GM21367 (cell line): ENCODE results near the gene EXOC7.

ENCODE experiments used
- ATAC-seq: cut with Tn5 transposase; IDR thresholded peaks from one replicate; pipeline ENCODE4 v1.9.1; 2021; ENCODE audit not compliant: unreplicated experiment

Gene EXOC7

DNA sequence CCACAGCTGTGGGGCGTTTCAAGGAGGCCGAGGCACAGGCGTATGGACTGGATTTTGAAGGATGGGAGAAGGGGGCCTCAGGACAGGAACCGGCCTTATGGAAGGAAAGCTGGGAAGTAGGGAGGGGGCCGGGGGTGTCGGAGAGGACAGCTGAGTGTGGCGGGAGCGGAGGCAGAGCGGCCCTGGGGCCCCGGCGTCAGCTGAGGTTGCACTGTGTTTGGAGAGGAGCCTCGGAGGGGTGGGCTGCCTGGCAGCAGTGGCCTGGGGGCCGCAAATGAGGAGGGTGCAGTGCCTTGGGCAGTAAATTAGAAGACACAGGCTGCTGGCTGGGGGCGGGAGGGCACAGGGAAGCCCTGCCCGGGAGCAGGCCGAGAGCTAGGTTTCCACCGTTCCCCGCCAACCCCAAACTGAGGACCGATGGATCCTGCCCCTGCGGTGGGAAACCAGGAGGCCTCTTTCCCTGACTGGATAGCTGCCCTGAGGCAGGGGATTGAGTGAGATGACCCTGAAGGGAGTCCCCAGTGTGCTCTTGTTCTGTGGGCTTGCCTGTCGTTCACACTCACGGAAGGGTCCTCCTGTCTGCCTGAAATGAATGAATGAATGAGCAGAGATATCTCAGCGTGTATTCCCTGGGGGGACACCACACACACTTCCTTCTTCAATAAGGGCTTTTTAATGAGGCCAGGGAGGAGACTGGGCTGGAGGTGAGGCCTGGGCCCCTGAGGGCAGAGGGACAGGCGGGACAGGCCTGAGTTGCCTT lies 19.0 kb upstream of the EXOC7 start:
- no peak for ATAC-seq

GRCh38 chr17:76121932-76122430 lies 18.4 kb upstream of the EXOC7 start:
- no peak for ATAC-seq

GRCh38 chr17:76120658-76121008 lies 17.0 kb upstream of the EXOC7 start:
- no peak for ATAC-seq

DNA sequence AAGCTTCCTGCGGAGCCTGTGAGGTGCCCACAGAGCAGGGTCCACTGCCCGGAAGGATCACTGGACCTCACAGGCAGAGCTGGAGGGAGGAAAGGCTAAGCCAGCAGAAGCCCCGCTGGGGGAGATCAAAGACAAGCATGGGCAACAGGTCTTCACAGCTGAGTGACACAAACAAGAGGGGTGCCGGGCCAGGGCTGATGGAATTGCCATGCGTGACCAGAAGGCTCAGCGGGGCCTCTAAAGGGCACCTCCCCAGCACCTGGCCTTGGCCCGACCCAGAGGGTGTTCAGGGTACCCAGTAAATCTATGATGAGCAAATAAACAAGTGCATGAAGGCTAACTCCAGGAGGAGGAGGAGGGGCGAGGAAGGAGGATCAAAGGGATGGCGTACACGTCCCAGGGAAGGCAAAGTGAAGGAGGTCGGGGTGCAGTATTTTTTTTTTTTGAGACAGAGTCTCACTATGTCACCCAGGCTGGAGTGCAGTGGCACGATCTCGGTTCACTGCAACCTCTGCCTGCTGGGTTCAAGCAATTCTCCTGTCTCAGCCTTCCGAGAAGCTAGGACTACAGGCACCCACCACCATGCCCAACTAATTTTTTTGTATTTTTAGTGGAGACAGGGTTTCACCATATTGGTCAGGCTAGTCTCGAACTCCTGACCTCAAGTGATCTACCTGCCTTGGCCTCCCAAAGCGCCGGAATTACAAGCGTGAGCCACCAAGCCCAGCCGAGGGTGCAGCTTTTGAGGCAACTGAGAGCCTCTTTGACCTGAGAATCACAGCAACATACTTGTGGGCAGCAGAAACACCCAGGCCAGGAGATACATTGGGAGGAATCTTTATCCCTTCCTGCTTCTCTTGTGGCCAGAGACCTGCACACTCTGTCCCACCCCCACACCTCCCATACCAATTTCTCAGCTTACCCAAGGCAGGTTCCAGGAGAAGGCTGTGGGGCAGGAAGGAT lies 16.1 kb upstream of the EXOC7 start:
- no peak for ATAC-seq

- ATAC-seq: no peak
These were observed 11.7 kb upstream of the EXOC7 start for GRCh38 chr17:76115138-76115754.

- ATAC-seq: no peak
These were observed 8.4 kb upstream of the EXOC7 start for GRCh38 chr17:76111956-76112355.

DNA sequence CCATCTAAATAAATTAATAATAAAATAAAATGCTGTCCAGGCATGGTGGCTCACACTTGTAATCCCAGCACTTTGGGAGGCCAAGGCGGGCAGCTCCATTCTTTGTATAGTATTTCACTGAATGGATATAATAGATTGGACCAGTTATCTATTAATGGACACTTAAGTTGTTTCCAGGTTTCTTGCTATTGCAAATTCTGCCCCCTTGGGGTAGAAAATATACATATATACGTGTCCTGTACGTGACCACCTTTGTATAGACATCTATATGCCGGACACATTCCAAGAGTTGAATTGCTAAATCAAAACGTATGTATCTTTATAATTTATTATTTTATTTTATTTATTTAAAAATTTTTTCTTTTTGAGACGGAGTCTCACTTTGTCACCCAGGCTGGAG lies 3.9 kb upstream of the EXOC7 start:
- no peak for ATAC-seq

DNA sequence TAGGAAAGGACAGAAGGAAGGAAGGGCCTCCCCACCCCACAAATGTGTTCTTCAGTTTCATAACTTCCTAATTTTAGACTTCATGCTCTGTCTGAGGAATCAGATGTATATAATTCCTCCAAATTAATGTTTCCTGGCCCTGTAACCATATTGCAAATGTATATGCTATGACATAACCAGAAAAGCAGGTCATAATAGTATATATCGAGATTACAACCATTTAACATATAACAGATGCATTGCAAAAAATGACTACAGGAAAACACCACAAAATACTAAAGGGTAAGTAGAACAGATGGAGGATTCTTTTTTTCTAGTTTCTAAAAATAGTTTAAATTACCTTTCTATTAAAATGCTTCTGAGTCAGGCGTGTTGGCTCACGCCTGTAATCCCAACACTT lies 3.1 kb upstream of the EXOC7 start:
- no peak for ATAC-seq

GRCh38 chr17:76104896-76105231 lies 1.3 kb upstream of the EXOC7 start:
- no peak for ATAC-seq

GRCh38 chr17:76104140-76104895 lies 731 bp upstream of the EXOC7 start:
- ATAC-seq: no peak

- ATAC-seq: no peak
These were observed 678 bp downstream of the EXOC7 start for GRCh38 chr17:76102944-76103273.

GRCh38 chr17:76097716-76098295 lies 5.8 kb downstream of the EXOC7 start:
- ATAC-seq: no peak

DNA sequence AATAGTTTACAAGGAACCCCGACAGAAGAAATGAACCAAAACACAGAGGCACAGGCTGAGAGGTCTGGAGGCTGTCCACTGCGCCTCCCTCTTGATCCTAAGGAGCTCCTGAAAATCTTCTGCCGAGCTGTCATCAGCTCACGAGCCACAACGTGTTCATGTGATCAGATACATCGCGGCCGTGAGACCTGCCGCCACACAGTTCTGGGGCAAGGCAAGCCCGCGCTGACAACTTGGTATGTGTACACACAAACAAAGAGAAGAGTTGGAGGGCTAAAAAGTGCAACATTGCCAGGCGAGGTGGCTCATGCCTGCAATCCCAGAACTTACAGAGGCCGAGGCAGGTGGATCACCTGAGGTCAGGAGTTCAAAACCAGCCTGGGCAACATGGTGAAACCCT lies 7.6 kb downstream of the EXOC7 start:
- ATAC-seq: no peak

DNA sequence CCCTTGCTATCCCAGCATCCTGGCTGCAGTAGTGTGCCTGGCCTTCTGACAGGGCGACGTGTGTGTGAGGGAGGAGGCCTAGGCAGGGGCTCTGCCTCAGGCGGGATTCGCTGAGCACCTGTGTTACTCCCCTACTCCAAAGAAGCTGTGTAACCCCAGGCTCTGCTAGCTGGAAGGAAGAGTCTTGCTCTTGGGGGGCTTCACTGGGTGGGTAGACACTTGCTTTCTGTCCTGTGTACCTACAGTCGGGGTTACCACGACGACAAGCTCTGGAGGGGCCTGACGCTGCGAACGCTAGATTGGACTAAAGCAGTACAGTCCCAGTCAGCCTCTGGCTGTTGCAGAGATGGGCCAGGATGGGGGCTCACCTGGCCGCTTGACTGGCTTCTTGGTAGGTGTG lies 9.5 kb downstream of the EXOC7 start:
- ATAC-seq: no peak

GRCh38 chr17:76092526-76093413 lies 10.8 kb downstream of the EXOC7 start:
- no peak for ATAC-seq

DNA sequence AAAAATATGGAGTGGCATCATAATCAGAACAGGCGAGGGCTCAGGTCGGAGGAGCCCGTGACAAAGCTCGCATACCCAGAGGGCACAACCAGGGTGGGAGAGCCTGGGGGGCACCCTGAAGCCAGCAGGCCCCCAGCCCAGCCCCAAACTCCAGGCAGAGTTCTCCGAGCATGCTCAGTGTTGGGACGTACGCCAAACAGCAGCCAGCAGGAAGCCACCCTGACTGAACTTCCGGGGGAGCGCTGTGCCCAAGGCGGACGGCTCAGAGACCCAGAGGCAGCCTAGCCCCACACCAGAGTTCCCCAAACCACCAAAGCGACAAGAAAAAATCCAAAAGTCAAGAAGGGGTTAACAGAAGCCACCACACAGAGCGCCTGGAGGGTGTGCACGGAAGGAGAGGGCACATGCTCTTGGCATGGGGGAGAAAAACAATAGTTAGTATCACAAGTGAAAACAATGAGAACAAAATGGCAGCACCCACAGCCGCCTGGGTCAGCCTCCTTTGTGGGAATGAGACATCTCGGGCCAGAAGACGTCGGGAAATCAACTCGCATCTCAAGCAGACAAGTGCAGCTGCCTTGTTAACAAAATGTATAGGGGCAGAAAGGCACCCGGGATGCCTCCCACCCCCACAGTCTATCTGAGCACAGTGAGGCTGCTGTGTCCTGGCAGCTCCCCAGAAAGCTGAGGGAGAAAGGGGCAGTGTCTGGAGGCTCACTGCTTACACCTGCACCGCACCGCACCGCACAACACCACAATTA lies 11.9 kb downstream of the EXOC7 start:
- no peak for ATAC-seq

GRCh38 chr17:76090517-76091129 lies 13.0 kb downstream of the EXOC7 start:
- no peak for ATAC-seq

DNA sequence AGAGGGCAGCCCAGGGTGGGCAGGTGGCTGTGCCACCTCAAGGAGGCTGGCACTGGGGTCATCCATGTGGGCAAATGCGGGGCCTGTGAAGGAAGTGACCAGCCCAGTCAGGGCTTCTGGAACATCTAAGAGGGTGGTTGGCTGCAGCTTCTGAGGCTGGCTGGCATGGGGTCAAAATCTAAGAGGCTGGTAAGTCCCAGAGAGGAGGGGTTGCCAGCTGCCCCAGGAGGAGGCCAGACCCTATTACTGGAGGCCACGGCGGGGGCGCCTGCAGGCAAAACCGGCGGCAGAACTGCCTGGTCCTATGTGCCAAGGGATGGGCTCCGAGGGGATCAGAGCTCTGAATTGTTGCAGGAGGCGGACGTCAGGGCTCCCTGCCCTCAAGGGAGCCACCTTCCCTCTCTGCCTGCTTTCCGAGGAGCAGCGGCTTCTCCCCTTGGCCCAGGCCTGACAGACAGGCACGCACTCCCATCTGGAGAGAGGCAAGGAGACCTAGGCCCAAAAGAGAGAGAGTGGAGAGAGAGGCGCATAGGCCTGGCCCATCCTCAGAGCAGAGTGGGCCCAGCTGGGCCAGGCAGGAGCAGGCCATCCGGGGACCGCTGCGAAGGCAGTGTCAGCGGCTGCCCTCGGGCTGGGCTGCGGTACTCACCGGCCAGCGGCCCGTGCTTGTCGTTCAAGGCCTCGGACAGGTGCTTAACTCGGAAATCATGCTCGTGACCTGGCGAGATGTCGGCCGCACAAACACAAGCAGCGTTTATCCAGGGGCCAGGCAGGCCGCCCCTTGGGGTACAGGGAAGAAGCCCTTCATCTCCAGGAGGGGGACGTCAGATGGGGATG lies 13.7 kb downstream of the EXOC7 start:
- no peak for ATAC-seq
